B cell (primary cell): ENCODE results near the gene CXCL12. TPM values are rescaled to one million over a fixed set of nuclear protein-coding genes. Genes with fewer than 3 reads are reported as not detected.

ENCODE experiments used
- ATAC-seq: fragments of 200-7000 bp; cut with Tn5 transposase; one replicate; pipeline ENCODE4 v1.10.0; 2021; ENCODE audit warnings: low read depth, mild to moderate bottlenecking, moderate number of reproducible peaks, moderate library complexity
- CTCF ChIA-PET: fragments of 350-600 bp; sonication (Branson Sonifier 250); formaldehyde crosslinking; loops from one replicate; lab custom pipeline; 2021; ENCODE audit warnings: antibody characterized with exemption, inconsistent platforms; lab: Charles Lee
- POLR2A ChIA-PET: fragments of 350-600 bp; sonication (Branson Sonifier 250); formaldehyde crosslinking; loops from one replicate; lab custom pipeline; 2021; ENCODE audit warnings: antibody characterized with exemption; lab: Charles Lee
- DNase-seq: peaks from one replicate; pipeline ENCODE4 v3.0.0; 2013
- H2AFZ ChIP-seq: 2 replicates; pipeline ENCODE4 v1.6.1; 2012; ENCODE audit warnings: mild to moderate bottlenecking, low read depth, low read length; ENCODE audit not compliant: insufficient read depth, poor library complexity, severe bottlenecking
- H3K27ac ChIP-seq, 2 donors: 1 replicate in 1 of 2; 2 replicates in 1 of 2; pipeline ENCODE4 v1.5.1; 2012 to 2013; ENCODE audit warnings: low read length in 2 of 2, mild to moderate bottlenecking in 2 of 2, moderate library complexity in 1 of 2
- H3K27me3 ChIP-seq, 4 experiments: fragments of 200-600 bp in 1 of 4; sonication (generic) in 1 of 4; replicated peaks in 1 of 4; 1 replicate in 2 of 4; 2 replicates in 2 of 4; pipeline versions ENCODE4 v1.6.1 to v1.7.0; 2013 to 2016; ENCODE audit warnings: low read length in 3 of 4, mild to moderate bottlenecking in 2 of 4, mixed read lengths in 1 of 4, moderate library complexity in 1 of 4; ENCODE audit not compliant: insufficient read depth in 4 of 4, control insufficient read depth in 3 of 4; ENCODE audit errors: control extremely low read depth in 1 of 4
- H3K36me3 ChIP-seq, 2 experiments: replicated peaks in 1 of 2; 1 replicate in 1 of 2; 2 replicates in 1 of 2; pipeline versions ENCODE4 v1.6.1 to v1.7.1; 2013; ENCODE audit warnings: low read length in 1 of 2; ENCODE audit not compliant: insufficient read depth in 2 of 2, control insufficient read depth in 1 of 2; ENCODE audit errors: control extremely low read depth in 1 of 2, extremely low read depth in 1 of 2
- H3K4me1 ChIP-seq, 2 donors: fragments of 200-600 bp in 1 of 2; sonication (generic) in 1 of 2; 1 replicate in 1 of 2; 2 replicates in 1 of 2; pipeline versions ENCODE4 v1.5.1 to v1.6.1; 2013 to 2017; ENCODE audit warnings: low read length in 2 of 2; ENCODE audit not compliant: control insufficient read depth in 2 of 2, insufficient read depth in 2 of 2
- H3K4me2 ChIP-seq: replicated peaks from 2 replicates; pipeline ENCODE3; 2012; ENCODE audit warnings: mild to moderate bottlenecking, low read depth, low read length; ENCODE audit not compliant: poor library complexity, severe bottlenecking
- H3K4me3 ChIP-seq, 5 experiments: fragments of 200-600 bp in 1 of 5; sonication (generic) in 1 of 5; 1 replicate in 3 of 5; 2 replicates in 2 of 5; pipeline versions ENCODE4 v1.5.1 to v1.7.0; 2011 to 2016; ENCODE audit warnings: low read length in 4 of 5, mild to moderate bottlenecking in 4 of 5, low read depth in 2 of 5, control low read depth in 1 of 5, moderate library complexity in 1 of 5; ENCODE audit not compliant: insufficient read depth in 1 of 5; ENCODE audit errors: control extremely low read depth in 1 of 5, extremely low read depth in 1 of 5
- H3K79me2 ChIP-seq: fragments of 200-600 bp; sonication (generic); one replicate; pipeline ENCODE4 v1.6.0; 2016; ENCODE audit warnings: low read length; ENCODE audit not compliant: control insufficient read depth, insufficient read depth
- H3K9ac ChIP-seq: fragments of 200-600 bp; sonication (generic); 2 replicates; pipeline ENCODE4 v1.6.1; 2017; ENCODE audit warnings: mild to moderate bottlenecking, low read length, moderate library complexity
- H3K9me3 ChIP-seq, 3 donors: one replicate each; pipeline versions ENCODE4 v1.6.1 to v1.7.1; 2013; ENCODE audit warnings: low read length in 2 of 3; ENCODE audit not compliant: control insufficient read depth in 2 of 3, insufficient read depth in 1 of 3; ENCODE audit errors: control extremely low read depth in 1 of 3
- H4K20me1 ChIP-seq: 2 replicates; pipeline ENCODE4 v1.6.0; 2012; ENCODE audit warnings: mild to moderate bottlenecking, low read length; ENCODE audit not compliant: insufficient read depth, control insufficient read depth, poor library complexity, severe bottlenecking
- H3K27ac Mint-ChIP-seq: one replicate; pipeline ENCODE4 v1.8.0; 2021; ENCODE audit warnings: mixed read lengths
- H3K27me3 Mint-ChIP-seq: one replicate; pipeline ENCODE4 v1.8.0; 2021; ENCODE audit warnings: mixed read lengths
- H3K4me1 Mint-ChIP-seq: one replicate; pipeline ENCODE4 v1.8.0; 2021; ENCODE audit warnings: mixed read lengths
- H3K4me3 Mint-ChIP-seq: one replicate; pipeline ENCODE4 v1.8.0; 2021; ENCODE audit warnings: mixed read lengths
- H3K9me3 Mint-ChIP-seq: one replicate; pipeline ENCODE4 v1.8.0; 2022; ENCODE audit warnings: mixed read lengths; ENCODE audit not compliant: insufficient read depth
- CTCF ChIP-seq: fragments of 200-600 bp; IDR thresholded peaks from one replicate; pipeline ENCODE4 v1.8.0; 2022; ENCODE audit warnings: antibody characterized with exemption, mild to moderate bottlenecking
- EZH2 ChIP-seq: IDR thresholded peaks from 2 replicates; pipeline ENCODE4 v1.6.1; 2012; ENCODE audit warnings: borderline replicate concordance, low read depth, mild to moderate bottlenecking, moderate library complexity, low read length; ENCODE audit not compliant: insufficient read depth, poor library complexity, severe bottlenecking
- WGBS: methylation state at CpG from one replicate; pipeline ENCODE4 v1.1.5; 2013; ENCODE audit warnings: missing lambda C conversion rate; ENCODE audit not compliant: insufficient coverage; 5-methylcytosine and 5-hydroxymethylcytosine counted together
- intact Hi-C: fragments of 100-400 bp; cut with micrococcal nuclease; formaldehyde crosslinking; loops from one replicate; pipeline ENCODE4 v1.10.0; 2022
- polyA plus RNA-seq: library from polyadenylated mRNA; depleted of rRNA; stranded (reverse); fragments of >200 nt; gene quantifications from 2 replicates; pipeline ENCODE4 v1.2.3, GENCODE V29; 2012
- total RNA-seq, 2 donors: library from RNA; stranded (reverse); fragments of 120-200 nt in 1 of 2; gene quantifications; 1 replicate in 1 of 2; 2 replicates in 1 of 2; pipeline versions ENCODE4 v1.2.3 to v1.2.4, GENCODE V29; 2013 to 2022

The CXCL12 gene
- total and polyA plus RNA-seq, 2 donors (not counting 1 experiment from before 2014, with no cell fraction given): not detected

GRCh38 chr10:44422153-44422552, 37.3 kb upstream of the CXCL12 start:
- no peak overlapping the region for H3K9ac ChIP-seq
- H3K27me3 Mint-ChIP-seq: peaks cover 6% of the 10 kb centered on the region
- no peak for TF ChIP-seq CTCF
- no peak for TF ChIP-seq EZH2
- no peaks in the 10 kb centered on the region for H3K27me3 ChIP-seq
- 89% methylated on average over 1 of the region's 2 CpGs for WGBS
- H3K27ac ChIP-seq: no peak overlapping the region
- no peaks in the 10 kb centered on the region for H3K79me2 ChIP-seq
- no peaks in the 10 kb centered on the region for H3K9me3 Mint-ChIP-seq
- no peak for ATAC-seq
- no peak overlapping the region for H3K4me2 ChIP-seq
- no peaks in the 10 kb centered on the region for H3K4me1 ChIP-seq
- POLR2A ChIA-PET: no interaction called here
- no peak overlapping the region for H3K4me3 Mint-ChIP-seq
- intact Hi-C loops: no loop called here
- H3K9me3 ChIP-seq: peaks cover 0 to 17% (median 0%) of the 10 kb centered on the region in 3 donors
- CTCF ChIA-PET: no interaction called here
- no peak overlapping the region for H3K4me3 ChIP-seq
- no peak overlapping the region for H3K27ac Mint-ChIP-seq
- H3K4me1 Mint-ChIP-seq: no peaks in the 10 kb centered on the region
- no peaks in the 10 kb centered on the region for H4K20me1 ChIP-seq
- H2AFZ ChIP-seq: no peak overlapping the region
- no peaks in the 10 kb centered on the region for H3K36me3 ChIP-seq
- no peak for DNase-seq

GRCh38 chr10:44419790-44420549, 35.1 kb upstream of the CXCL12 start:
- Mint-ChIP-seq H3K4me1 (no peaks in the 10 kb centered on the region), H3K27me3 (peaks cover 9% of the 10 kb centered on the region), H3K27ac (no peak overlapping the region), H3K4me3 (no peak overlapping the region), H3K9me3 (peaks cover 3% of the 10 kb centered on the region)
- Histone ChIP-seq H3K36me3 (no peaks in the 10 kb centered on the region), H3K27me3 (no peaks in the 10 kb centered on the region), H3K79me2 (no peaks in the 10 kb centered on the region), H3K4me3 (no peak overlapping the region), H4K20me1 (no peaks in the 10 kb centered on the region), H3K4me1 (no peaks in the 10 kb centered on the region), H3K9me3 (peaks cover 0 to 10% (median 0%) of the 10 kb centered on the region in 3 donors), H2AFZ (no peak overlapping the region), H3K9ac (no peak overlapping the region), H3K4me2 (no peak overlapping the region), H3K27ac (no peak overlapping the region)
- ChIA-PET POLR2A (no interaction called here), CTCF (no interaction called here)
- no peak for DNase-seq
- no peak for TF ChIP-seq CTCF
- TF ChIP-seq EZH2: no peak
- ATAC-seq: no peak
- 75% methylated on average over 2 of the region's 2 CpGs for WGBS
- intact Hi-C loops: no loop called here
